K562 (cell line): ENCODE results near the gene SLC35G6.

Source experiments
- CBFB ChIP-seq: sonication (generic); formaldehyde crosslinking; IDR thresholded peaks from 2 replicates; pipeline ENCODE4 v1.4.0; 2020; ENCODE audit warnings: mild to moderate bottlenecking, missing genetic modification reagents
- CTCF ChIP-seq, 3 experiments: IDR thresholded peaks in 2 of 3; conservative IDR thresholded peaks in 1 of 3; 2 replicates each; pipeline ENCODE4 v1.5.1; 2011 to 2012; ENCODE audit warnings: low read length in 3 of 3, mild to moderate bottlenecking in 3 of 3, control low read depth in 2 of 3, improper control_type of control experiment in 1 of 3, inconsistent platforms in 1 of 3, low read depth in 1 of 3, mixed read lengths in 1 of 3, moderate library complexity in 1 of 3; ENCODE audit not compliant: insufficient read depth in 2 of 3
- HIVEP1 ChIP-seq: fragments of 250-450 bp; sonication (Bioruptor Pico); IDR thresholded peaks from 2 replicates; pipeline ENCODE4 v1.4.0; 2020; ENCODE audit warnings: mild to moderate bottlenecking
- PCBP2 ChIP-seq: fragments of 200-400 bp; formaldehyde crosslinking; IDR thresholded peaks from 2 replicates; pipeline ENCODE4 v1.6.1; 2018; ENCODE audit warnings: low read length, low read depth, mild to moderate bottlenecking, moderate library complexity; ENCODE audit not compliant: poor library complexity, severe bottlenecking
- PHTF2 ChIP-seq: fragments of 250-450 bp; sonication (Bioruptor Pico); IDR thresholded peaks from 2 replicates; pipeline ENCODE4 v1.5.0; 2021; ENCODE audit warnings: mild to moderate bottlenecking
- POLR2A ChIP-seq: fragments of 450-650 bp; conservative IDR thresholded peaks from 2 replicates; pipeline ENCODE4 v1.6.1; 2016
- ZMIZ1 ChIP-seq, 2 experiments: fragments of 150-350 bp in 1 of 2; IDR thresholded peaks; 2 replicates each; pipeline ENCODE4 v1.6.1; 2012 to 2016; ENCODE audit warnings: low read depth in 2 of 2, low read length in 2 of 2, mild to moderate bottlenecking in 1 of 2, moderate library complexity in 1 of 2
- ZNF224 ChIP-seq: sonication (generic); formaldehyde crosslinking; IDR thresholded peaks from 2 replicates; pipeline ENCODE4 v1.8.0; 2022; ENCODE audit warnings: mild to moderate bottlenecking, missing genetic modification reagents
- ZNF253 ChIP-seq: fragments of 250-450 bp; sonication (Bioruptor Pico); conservative IDR thresholded peaks from 2 replicates; pipeline ENCODE4 v1.6.1; 2021; ENCODE audit warnings: mild to moderate bottlenecking
- ZSCAN29 ChIP-seq: fragments of 450-650 bp; IDR thresholded peaks from 2 replicates; pipeline ENCODE4 v1.6.1; 2017
- TF ChIP-seq, protein P1 (sequence below): sonication (generic); formaldehyde crosslinking; IDR thresholded peaks from 2 replicates; pipeline ENCODE4 v1.8.1; 2023; ENCODE audit warnings: mild to moderate bottlenecking, missing genetic modification reagents
- TF ChIP-seq, protein P2 (sequence below), 2 experiments: IDR thresholded peaks in 1 of 2; conservative IDR thresholded peaks in 1 of 2; 2 replicates each; pipeline ENCODE4 v1.6.1; 2016; ENCODE audit warnings: low read depth in 2 of 2, mild to moderate bottlenecking in 1 of 2, missing compliant biosample characterization in 1 of 2, missing genetic modification characterization in 1 of 2, moderate library complexity in 1 of 2

DNA sequence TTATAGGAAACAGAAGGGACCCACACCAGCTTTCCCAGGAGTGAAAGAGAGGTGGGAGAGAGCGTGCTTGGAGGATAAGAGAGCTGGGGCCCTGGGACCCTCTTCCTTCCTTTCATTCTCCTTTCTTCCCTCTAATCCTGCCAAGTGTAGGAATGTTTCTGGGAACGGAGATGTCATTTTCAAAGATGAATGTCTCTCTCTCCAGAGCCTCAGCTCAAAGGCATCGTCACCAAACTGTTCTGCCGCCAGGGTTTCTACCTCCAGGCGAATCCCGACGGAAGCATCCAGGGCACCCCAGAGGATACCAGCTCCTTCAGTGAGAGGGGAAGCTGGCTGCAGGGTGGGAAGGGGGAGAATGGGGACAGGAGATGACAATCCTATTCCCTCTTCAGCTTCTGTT, 40.0 kb upstream of the SLC35G6 start:
- TF ChIP-seq HIVEP1 (CRISPR knock-in tag) (no peak), CTCF (IDR thresholded peaks at IDR 0.05 in 2 of 3, conservative IDR thresholded peaks at IDR 0.05 in 1 of 3; ENCODE audit: insufficient read depth in 2 of 3, low read depth in 1 of 3, low read length in 3 of 3) (no peak), ZSCAN29 (no peak), CBFB (no peak), ZNF253 (CRISPR knock-in tag) (no peak), ZNF224 (no peak), PCBP2 (no peak), POLR2A (no peak), PHTF2 (CRISPR knock-in tag) (no peak), ZMIZ1 (IDR thresholded peaks at IDR 0.05; ENCODE audit: low read depth in 2 of 2, low read length in 2 of 2) (no peak)
- TF ChIP-seq, protein P1, sequence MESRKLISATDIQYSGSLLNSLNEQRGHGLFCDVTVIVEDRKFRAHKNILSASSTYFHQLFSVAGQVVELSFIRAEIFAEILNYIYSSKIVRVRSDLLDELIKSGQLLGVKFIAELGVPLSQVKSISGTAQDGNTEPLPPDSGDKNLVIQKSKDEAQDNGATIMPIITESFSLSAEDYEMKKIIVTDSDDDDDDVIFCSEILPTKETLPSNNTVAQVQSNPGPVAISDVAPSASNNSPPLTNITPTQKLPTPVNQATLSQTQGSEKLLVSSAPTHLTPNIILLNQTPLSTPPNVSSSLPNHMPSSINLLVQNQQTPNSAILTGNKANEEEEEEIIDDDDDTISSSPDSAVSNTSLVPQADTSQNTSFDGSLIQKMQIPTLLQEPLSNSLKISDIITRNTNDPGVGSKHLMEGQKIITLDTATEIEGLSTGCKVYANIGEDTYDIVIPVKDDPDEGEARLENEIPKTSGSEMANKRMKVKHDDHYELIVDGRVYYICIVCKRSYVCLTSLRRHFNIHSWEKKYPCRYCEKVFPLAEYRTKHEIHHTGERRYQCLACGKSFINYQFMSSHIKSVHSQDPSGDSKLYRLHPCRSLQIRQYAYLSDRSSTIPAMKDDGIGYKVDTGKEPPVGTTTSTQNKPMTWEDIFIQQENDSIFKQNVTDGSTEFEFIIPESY: no peak
- TF ChIP-seq, protein P2, sequence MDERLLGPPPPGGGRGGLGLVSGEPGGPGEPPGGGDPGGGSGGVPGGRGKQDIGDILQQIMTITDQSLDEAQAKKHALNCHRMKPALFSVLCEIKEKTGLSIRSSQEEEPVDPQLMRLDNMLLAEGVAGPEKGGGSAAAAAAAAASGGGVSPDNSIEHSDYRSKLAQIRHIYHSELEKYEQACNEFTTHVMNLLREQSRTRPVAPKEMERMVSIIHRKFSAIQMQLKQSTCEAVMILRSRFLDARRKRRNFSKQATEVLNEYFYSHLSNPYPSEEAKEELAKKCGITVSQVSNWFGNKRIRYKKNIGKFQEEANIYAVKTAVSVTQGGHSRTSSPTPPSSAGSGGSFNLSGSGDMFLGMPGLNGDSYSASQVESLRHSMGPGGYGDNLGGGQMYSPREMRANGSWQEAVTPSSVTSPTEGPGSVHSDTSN (CRISPR knock-in tag; IDR thresholded peaks at IDR 0.05; ENCODE audit: low read depth): no peak
- TF ChIP-seq, protein P2 (tag; conservative IDR thresholded peaks at IDR 0.05; ENCODE audit: low read depth): no peak
